T1000 (cell line): ENCODE measurements around the gene MBNL2.
A peak's percentile ranks its signal among the peaks of the same experiment; 100 is the strongest.
"Not testable (repeated sequence)": the region's sequence is repeated elsewhere in the genome, so short reads cannot be mapped to it uniquely, and the experiment has no call there.

Source experiments
- DNase-seq: peaks from one replicate; lab custom pipeline; 2025; ENCODE audit warnings: mixed read lengths; lab: John Stamatoyannopoulos, UW

MBNL2 gene, protein sequence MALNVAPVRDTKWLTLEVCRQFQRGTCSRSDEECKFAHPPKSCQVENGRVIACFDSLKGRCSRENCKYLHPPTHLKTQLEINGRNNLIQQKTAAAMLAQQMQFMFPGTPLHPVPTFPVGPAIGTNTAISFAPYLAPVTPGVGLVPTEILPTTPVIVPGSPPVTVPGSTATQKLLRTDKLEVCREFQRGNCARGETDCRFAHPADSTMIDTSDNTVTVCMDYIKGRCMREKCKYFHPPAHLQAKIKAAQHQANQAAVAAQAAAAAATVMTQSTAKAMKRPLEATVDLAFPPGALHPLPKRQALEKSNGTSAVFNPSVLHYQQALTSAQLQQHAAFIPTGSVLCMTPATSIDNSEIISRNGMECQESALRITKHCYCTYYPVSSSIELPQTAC

DNA sequence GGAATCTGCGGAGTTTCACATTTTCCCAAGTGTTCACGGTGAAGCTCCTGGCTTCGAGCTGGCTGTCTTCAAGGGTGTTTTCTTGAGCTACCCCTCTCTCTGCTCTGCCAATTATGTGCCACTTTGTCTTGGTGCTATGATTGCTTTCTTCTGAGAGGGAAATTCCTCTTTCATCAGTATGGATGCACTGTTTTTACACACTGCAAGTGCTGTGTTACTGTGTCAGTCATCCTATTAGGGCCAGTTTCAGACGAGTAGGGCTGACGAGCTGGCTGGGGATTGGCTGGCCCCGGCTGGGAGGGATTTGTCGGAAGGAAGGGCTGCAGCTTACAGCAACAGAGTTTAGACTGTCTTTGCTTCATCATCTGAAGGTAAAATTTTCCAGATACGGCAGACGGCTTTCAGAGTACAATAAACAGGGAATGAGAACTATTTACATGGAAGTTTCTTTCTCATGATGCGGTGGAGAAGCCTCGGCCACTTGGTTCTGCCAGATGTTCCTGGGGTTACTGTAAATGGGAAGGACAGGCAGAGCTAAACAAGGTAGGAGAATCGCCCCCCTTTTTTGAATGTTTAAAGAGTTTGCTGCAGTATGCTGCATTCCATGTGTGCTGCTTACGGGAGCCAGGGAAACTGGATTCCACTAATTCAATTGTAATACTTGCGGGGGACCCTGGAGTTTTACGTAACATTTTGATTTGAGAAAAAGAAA is at the start of gene MBNL2:
TSS of gene MBNL2 (plus strand) at position 345 of the 712 bp plus-strand sequence. CDS start 53,903 bp downstream, outside the sequence.
- peak; percentile 54 for DNase-seq

DNA sequence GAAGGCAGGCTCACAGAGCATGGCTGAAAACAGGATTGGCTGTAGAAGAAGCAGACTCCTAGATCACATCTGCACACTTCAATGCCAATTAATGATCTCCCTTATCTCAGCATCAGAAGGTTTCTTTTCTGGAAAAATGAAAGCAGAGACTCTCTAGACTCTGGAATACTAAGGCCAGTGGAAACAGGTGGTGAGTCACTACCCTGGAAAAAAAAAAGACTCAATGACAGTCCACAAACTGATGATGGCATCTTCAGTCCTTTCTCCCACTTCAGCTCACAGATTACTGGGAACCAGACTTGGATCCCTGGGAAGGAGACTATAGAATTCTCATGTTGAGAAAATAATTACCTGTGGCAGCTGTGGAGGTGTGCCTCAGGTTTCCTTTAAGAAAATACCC is 47.5 kb upstream of the MBNL2 start:
- DNase-seq = no peak

DNA sequence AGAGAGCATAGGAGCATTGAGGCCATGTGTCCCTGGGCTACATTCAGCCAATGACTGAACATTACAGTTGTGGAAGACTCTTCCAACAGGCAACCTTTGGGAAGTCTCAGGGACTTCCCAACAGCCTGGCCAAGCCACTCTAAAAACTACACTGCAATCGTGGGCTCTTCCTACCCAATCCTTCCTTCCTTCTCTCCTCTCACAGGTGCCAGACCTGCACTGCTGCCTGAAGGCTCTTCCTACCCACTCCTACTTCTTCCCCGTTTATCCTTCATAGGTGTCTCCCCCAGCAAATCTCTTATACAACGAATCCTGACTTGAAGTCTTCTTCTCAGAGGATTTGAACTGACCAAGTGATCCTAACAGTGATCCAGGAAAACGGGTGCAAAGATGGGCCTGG is 47.1 kb upstream of the MBNL2 start:
- no peak for DNase-seq

DNA sequence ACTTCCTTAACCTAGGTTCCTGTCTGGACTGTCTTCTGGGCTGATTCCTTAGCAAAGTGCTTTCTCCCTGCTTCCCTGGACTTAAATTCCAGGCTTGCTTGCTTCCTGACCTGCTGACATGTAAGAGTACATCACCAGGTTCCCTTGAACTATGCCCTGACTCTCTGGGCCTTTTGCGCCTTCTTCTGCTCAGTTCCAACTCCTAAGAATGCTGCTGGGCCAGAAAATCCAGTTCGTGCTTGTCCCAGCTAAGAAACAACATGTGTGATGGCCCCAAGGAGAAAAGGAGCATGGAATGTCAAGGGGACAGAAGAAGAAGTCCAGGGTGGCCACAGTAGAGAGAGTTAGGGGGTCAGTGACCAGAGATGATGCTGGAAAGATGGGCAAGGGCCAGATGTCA is 42.6 kb upstream of the MBNL2 start:
- DNase-seq = no peak

DNA sequence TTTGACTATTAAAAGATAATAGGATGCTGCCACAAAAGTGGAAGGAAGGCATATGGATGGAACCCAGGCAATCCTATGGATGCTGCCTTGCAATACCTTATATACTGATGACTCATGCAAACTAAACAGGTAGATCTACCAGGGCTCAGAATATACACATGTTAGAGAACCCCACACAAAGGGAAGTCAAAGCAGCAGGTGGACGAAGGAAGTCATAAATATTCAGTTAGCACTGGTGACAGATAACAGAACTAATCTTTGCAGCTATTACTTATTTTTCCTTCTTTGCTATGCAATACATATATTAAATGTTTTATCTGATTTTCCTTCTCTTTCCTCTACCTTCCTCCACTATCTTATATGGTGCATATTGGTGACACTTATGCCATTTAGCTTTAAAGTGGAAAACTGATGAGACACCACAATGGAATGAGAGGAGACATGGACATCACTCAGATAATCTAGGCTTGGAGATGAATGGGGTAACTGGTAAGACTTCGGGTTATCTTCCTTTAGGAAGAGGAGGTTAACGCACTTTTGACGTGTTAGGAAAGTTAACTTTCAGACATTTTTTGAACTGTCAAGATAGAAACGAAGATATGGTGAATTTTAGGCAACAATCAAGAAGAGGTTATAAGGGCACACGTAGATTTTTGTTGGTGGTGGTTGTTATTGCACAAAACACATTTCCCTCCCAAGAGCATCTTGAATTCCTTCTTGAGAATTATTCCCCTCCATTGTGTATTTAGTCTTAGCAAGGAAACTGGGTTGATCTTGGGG is 39.8 kb upstream of the MBNL2 start:
- DNase-seq = no peak

DNA sequence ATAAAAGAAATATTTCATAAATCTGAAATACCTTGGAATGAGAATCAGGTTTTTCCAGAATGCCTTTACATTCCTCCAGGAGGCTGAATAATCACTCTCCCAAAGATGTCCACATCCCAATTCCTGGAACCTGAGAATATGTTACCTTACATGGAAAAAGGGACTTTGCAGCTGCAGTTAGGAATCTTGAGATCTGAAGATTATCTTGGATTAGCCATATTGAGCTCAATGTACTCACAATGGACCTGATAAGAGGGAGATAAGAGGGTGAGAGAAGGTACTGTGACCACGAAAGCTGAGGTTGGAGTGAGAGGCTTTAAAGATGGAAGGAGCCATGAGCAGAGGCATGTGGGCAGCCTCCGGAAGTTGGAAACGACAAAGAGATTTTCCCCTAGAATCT is 36.8 kb upstream of the MBNL2 start:
- no peak for DNase-seq

DNA sequence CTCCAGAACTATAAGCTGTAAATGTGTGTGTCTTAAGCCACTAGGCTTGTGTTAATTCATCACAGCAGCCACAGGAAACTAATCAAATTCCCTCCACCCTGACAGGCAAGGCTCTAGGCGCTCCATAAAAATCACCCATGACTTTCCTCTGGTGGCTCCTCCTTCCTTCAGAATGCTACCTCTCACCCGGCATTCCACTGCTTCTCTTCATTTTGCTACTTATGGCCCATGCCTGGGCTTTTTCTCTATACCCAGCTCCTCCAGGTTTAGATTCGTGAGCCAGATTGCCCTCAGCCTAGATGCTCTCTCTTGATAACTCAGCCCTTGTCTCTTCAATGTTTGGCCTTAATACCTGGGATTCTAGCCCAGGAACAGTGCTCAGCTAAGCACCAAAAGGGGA is 36.4 kb upstream of the MBNL2 start:
- DNase-seq = no peak

DNA sequence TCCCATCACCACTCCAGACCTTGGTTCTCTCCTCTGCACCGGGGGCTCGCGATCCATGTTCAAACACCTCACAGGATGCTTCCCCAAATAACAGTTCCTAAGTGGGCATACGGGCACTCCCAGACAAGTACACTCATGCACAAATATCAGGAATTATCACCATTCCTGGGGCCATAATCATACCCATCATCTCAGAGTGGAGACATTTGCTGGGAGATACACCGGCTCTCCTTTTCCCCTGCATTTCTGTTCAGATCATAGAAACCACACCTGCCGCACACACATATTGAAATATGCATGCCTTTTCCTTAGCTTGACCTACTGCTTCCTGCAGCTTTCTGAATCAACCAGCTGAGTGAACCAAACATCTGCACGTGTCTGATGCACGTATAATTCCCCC is 33.9 kb upstream of the MBNL2 start:
- no peak for DNase-seq

DNA sequence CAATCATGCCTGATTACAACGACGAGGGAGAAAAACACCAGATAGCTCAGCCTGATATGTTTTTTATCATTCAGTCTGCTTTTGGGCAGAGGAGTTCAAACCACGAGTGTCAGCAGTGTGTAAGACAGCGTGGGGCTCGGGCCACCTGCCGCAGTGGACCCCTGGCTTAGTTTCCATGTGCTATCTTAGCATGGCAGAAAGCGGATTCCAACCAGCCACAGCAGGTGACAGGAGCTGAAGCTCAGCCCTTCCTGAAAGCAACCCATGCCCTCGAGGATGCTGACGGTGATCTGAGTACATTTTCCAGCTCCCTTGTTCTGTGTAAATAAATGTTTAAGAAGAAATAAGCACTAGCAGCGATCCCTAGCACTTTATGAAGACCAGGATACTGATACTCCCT is 32.2 kb upstream of the MBNL2 start:
- no peak for DNase-seq

DNA sequence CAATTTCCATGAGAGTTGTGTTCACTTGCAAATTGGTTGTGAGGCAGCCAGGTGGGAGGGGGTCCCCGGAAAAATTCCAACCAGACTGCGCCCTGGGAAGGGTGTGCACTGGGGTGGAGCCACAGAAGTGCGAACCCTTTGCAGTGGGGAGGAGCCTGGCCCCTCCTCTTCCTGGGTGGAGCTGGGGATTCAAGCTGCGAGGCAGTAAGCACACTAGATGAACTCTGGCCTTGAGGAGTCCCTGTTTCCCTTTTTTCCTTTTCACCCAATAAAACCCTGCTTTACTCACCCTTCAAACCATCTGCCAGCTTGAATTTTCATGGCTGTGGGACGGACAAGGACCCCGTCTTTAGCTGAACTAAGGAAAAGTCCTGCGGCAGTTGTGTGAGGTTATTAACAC is 31.0 kb upstream of the MBNL2 start:
- no peak for DNase-seq

DNA sequence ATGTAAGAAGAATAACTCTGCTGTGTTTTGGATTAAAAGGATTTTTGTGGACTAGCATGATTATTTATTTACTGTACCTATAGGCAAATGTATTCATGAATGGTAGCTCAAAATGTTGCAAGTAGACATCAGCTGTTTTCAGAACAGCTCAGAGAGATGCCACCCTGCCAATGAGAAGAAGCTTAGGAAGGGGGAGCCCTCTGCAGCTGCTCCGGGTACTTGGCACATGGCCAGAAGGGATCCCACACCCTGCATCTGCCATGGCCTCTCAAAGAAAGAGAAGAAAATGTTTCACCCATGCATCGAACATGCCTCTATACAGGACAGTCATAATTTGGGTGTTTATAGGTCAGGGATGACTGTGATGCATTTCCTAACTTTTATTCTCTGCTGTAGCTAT is 30.5 kb upstream of the MBNL2 start:
- DNase-seq = no peak

DNA sequence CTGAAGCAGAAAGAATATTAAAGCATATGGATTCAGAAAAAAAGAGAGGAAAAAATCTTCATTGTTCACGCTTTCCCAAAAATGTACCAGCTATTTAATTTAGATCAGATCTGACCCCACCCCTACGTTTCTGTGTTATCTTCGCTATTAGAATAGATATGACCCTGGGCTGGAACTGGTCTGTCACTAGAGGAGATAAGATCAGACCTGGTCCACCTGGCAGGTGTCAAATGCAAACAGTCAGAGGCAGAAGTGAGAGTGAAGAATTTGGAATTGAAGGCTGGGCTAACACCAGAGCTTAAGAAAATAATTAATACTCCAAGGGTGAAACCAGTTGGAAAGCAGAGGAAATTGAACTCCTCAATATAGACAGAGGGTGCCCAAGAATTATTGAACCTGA is 30.0 kb upstream of the MBNL2 start:
- DNase-seq = no peak

DNA sequence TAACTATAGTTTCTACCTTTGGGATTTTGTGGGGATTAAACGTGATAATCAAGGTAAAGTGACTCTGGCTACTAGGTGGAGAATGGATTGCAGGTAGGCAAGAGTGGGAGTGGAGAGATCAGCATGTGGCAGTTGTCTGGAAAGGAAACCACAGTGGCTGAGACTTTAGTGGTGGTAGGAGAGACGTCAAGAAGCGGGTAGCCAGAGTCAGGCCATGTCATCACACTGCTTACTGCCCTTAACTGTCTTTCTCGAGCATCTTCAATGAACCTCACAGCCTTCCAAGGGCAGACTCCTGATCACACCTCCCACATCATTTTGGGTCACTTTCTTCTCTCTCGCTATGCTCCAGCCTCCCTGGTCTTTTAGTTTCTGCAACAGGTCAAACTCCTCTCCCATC is 28.6 kb upstream of the MBNL2 start:
- no peak for DNase-seq

DNA sequence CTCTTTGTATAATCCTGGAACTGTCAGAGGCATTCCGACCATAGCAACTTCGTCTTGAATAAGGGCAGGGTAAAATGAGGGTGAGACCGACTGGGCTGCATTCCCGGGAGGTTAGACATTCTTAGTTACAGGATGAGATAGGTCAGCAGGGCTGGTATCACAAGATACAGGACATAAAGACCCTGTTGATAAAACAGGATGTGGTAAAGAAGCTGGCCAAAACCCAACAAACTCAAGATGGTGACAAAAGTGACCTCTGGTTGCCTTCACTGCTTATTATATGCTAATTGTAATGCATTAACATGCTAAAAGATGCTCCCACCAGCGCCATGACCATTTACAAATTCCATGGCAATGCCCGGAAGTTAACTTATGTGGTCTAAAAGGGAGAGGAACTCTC is 27.7 kb upstream of the MBNL2 start:
- no peak for DNase-seq

DNA sequence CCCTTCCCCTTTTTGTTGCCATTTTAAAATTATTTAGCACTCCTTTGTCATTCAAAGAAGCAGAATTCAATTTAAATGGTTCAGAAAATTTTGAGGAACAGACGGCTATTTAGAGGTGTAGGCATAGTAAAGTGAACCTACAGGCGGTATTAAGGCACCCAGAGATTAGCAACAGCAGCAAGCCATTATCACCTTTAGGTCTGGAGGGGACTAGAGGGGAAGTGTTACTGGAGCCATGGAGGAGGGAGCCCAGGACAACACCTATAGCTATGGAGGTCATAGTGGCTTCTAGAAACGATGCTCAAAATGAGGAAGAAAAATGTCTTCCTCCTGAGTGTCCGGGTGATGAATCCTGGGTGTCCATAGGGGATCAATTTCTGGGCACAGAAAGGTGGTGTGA is 25.8 kb upstream of the MBNL2 start:
- DNase-seq = no peak

DNA sequence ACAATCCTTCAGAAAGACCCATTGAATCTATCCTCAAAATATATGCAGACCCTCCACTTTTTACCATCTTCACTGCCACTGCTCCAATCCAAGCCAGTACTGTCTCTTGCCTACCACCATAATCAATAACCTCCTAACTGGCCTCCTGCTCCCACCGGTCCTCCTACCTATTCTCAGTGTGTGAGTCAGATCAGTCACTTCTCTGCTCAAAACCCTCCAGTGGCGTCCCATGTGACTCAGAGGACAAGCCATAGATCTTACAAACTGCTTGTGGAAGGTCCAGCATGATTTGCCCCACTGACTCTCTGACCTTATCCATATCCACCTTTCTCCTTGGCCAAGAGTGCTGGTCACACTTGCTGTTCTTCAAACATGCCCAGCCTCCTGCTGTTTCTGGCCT is 23.4 kb upstream of the MBNL2 start:
- no peak for DNase-seq

DNA sequence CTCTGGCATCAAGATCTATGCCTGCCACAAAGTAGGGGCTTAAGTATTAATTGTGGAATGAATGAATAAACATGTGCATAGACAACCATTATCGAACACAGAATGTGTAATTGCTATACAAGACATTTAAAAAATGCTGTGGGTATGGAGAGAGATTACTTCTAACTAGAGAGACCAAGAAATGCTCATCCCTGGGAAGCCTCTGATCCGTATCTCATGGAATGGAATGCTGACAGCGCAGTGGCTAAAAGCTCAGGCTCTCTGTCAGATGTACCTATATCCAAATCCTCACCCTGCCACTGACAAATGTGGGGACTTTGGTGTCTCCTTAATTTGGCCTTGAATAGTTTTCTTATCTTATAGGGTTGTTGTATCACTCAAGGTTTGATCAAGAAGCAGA is 22.7 kb upstream of the MBNL2 start:
- DNase-seq = no peak

DNA sequence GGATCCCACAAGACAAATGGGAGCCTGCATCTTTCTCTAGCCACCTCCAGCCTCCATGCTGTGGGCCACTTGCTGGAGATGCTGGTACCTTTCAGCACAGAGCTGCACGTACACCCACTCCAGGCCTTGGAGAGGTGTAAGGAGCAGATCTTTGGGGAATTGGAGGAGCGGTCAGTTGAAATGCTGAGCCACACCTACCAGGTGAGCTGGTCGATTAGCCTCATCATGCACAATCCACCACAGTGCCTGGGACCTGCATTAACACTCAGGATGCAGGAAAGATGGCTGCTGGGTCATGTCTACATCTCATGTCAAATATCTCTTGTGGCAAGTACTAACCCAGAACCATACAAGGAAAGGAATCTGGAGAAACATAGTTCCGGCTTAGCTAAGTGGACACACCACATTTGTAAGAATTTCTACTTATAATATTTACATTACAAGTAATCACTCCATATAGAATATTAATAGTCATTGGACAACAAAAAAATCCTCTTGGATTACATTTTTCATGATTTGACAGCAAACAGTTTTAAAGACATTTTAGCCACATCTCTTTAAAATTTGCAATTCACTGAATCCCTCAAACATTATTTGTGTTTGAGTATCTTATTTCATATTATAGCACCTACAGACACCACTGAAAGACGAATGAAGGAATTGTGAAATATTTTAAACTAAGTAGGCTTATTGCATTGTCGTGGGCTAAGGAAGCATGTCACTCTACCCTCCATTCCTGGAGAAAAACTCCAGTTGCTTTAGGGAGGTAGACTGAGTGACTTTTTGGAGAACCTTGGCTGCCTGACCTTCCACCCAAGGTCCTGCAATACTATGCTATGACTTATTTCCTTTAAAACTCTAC is 21.8 kb upstream of the MBNL2 start:
- no peak for DNase-seq

DNA sequence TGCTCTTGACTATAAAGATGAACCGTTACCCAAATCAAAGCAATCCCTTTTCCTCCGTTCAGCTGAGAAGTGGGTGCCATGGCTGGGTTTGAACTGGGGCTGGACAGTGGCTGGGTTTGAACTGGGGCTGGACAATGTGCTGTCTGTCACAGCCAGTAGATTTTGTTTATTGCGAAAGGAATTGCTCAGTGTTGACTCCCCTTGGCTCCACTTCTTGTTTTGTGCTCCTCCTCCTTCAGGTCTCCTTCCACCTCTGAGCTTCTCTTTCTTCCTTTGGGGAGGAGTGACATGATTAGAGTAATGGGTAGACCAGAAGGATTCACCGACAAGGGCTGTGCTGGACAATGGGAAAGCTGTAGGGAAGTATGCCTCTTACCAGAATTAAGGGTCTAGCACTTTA is 19.4 kb upstream of the MBNL2 start:
- no peak for DNase-seq

DNA sequence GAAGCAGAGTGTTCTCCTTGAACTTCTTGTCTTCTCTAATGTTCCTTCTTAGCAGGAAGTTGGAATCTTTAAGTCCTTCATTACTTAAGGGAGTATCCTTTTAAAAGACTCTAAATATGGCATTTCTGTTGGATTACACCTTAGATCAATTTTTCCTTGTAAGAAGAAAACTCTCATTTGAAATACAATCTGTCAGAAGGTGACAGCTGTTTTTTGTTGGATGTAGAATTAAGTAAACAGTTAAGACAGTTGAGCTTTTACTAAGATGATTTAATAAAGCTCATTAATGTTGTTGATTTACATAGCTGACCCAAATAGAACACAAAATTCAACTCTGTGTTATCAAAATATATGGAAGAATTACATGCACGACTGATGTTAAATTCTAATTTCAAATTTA is 16.7 kb upstream of the MBNL2 start:
- no peak for DNase-seq

DNA sequence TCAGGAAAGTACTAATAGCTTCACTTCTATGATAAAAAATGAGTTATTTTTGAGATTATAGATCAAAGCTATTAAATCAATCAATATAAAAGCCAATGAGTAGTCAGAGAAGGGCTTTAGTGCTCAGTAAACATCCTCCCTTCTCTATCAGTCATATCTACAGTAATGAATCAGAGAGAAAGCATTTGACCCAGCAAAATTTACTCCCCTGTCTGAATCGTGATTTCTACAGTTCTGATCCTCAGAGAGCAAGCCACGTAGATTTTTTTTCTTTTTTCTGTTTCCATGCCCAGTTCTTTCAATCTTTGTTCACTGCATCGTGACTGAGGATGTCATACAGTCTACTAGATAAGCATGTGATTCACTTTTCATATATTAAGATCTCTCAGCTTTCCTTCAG is 16.2 kb upstream of the MBNL2 start:
- DNase-seq = no peak

DNA sequence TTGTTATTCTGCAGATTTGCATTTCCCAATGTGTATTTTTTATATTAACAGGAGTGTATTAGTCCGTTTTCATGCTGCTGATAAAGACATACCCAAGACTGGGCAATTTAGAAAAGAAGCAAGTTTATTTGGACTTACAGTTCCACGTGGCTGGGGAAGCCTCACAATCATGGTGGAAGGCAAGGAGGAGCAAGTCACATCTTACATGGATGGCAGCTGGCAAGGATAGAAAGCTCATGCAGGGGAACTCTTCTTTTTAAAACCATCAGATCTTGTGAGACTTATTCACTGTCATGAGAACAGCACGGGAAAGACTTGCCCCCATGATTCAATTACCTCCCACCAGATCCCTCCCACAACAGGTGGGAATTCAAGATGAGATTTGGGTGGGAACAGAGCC is 14.9 kb upstream of the MBNL2 start:
- DNase-seq = not testable (repeated sequence)
